HL-60 (cell line): ENCODE results near the gene SHOC2.

Source experiments
- DNase-seq, 2 experiments: peaks; one replicate each; pipeline ENCODE4 v3.0.0-alpha.2; 2010 to 2020; ENCODE audit warnings: low read depth in 1 of 2, low spot score in 1 of 2
- H3K27ac ChIP-seq: fragments of 250-450 bp; sonication (Bioruptor Pico); replicated peaks from 2 replicates; pipeline ENCODE4 v1.5.1; 2020; ENCODE audit warnings: mild to moderate bottlenecking, moderate library complexity
- H3K27me3 ChIP-seq: fragments of 250-450 bp; sonication (Bioruptor Pico); 2 replicates; pipeline ENCODE4 v1.5.1; 2021; ENCODE audit warnings: mild to moderate bottlenecking, moderate library complexity; ENCODE audit not compliant: insufficient read depth, poor library complexity, severe bottlenecking
- H3K4me3 ChIP-seq: replicated peaks from 2 replicates; pipeline ENCODE4 v1.5.1; 2011; ENCODE audit warnings: mild to moderate bottlenecking, control low read depth, low read length; ENCODE audit not compliant: insufficient read depth
- CTCF ChIP-seq: IDR thresholded peaks from one replicate; pipeline ENCODE4 v1.5.1; 2011; ENCODE audit warnings: low read length, control low read depth, inconsistent platforms; ENCODE audit not compliant: insufficient read depth
- GABPA ChIP-seq: IDR thresholded peaks from 2 replicates; pipeline ENCODE4 v1.6.1; 2012; ENCODE audit warnings: low read depth
- POLR2AphosphoS5 ChIP-seq: IDR thresholded peaks from 2 replicates; pipeline ENCODE4 v1.6.1; 2012; ENCODE audit warnings: low read depth
- REST ChIP-seq: IDR thresholded peaks from 2 replicates; pipeline ENCODE4 v1.6.1; 2012; ENCODE audit warnings: low read depth; ENCODE audit not compliant: insufficient replicate concordance
- SPI1 ChIP-seq: IDR thresholded peaks from 2 replicates; pipeline ENCODE4 v1.6.1; 2012; ENCODE audit warnings: low read depth, mild to moderate bottlenecking, borderline replicate concordance

The SHOC2 gene

GRCh38 chr10:110959379-110960332 lies 40.3 kb downstream of the SHOC2 start:
- Histone ChIP-seq H3K27me3 (no peaks in the 10 kb centered on the region), H3K27ac (no peak overlapping the region), H3K4me3 (no peak overlapping the region)
- no peak for DNase-seq
- TF ChIP-seq CTCF (no peak), GABPA (no peak), POLR2AphosphoS5 (no peak), SPI1 (no peak), REST (no peak)

GRCh38 chr10:110960333-110960712 lies 40.9 kb downstream of the SHOC2 start:
- H3K4me3 ChIP-seq: no peak overlapping the region
- TF ChIP-seq SPI1 (no peak), CTCF (no peak), REST (no peak), GABPA (no peak), POLR2AphosphoS5 (no peak)
- no peak for DNase-seq

GRCh38 chr10:110962443-110962842 lies 43.0 kb downstream of the SHOC2 start:
- Histone ChIP-seq H3K4me3 (no peak overlapping the region), H3K27me3 (no peaks in the 10 kb centered on the region), H3K27ac (no peak overlapping the region)
- DNase-seq: no peak
- TF ChIP-seq REST: no peak
- TF ChIP-seq GABPA: no peak
- TF ChIP-seq CTCF: no peak
- TF ChIP-seq POLR2AphosphoS5: no peak
- no peak for TF ChIP-seq SPI1

More at GRCh38 chr10:110960333-110960712, 40.9 kb downstream of the SHOC2 start:
- Histone ChIP-seq H3K27ac (no peak overlapping the region), H3K27me3 (no peaks in the 10 kb centered on the region)
